T1000 (cell line): Measurements from ENCODE around the gene SENP8.

Source experiments
- DNase-seq: peaks from one replicate; lab custom pipeline; 2025; ENCODE audit warnings: mixed read lengths; lab: John Stamatoyannopoulos, UW

SENP8 gene

GRCh38 chr15:72113347-72114031 lies 4.7 kb upstream of the SENP8 start:
- DNase-seq: no peak

GRCh38 chr15:72116731-72117485 lies 1.3 kb upstream of the SENP8 start:
- DNase-seq: no peak

- peak; percentile 77 for DNase-seq
These were observed 652 bp upstream of the SENP8 start for GRCh38 chr15:72117486-72118016.

- DNase-seq: no peak
These were observed 6.0 kb downstream of the SENP8 start for GRCh38 chr15:72124218-72124617.

GRCh38 chr15:72127724-72128322 lies 9.6 kb downstream of the SENP8 start:
- DNase-seq: no peak

GRCh38 chr15:72128359-72128758 lies 10.2 kb downstream of the SENP8 start:
- DNase-seq: no peak

- no peak for DNase-seq
These were observed 12.1 kb downstream of the SENP8 start for GRCh38 chr15:72130272-72130671.

- no peak for DNase-seq
These were observed 13.7 kb downstream of the SENP8 start for GRCh38 chr15:72131922-72132321.

- DNase-seq: no peak
These were observed 15.0 kb downstream of the SENP8 start for GRCh38 chr15:72133211-72133610.

- DNase-seq: no peak
These were observed 17.5 kb downstream of the SENP8 start for GRCh38 chr15:72135719-72136118.

GRCh38 chr15:72136170-72137051 lies 18.2 kb downstream of the SENP8 start:
- no peak for DNase-seq

GRCh38 chr15:72139667-72140066 lies 21.5 kb downstream of the SENP8 start:
- no peak for DNase-seq

GRCh38 chr15:72140088-72140487 lies 21.9 kb downstream of the SENP8 start:
- no peak for DNase-seq

- DNase-seq: no peak
These were observed 23.2 kb downstream of the SENP8 start for GRCh38 chr15:72141171-72142084.

GRCh38 chr15:72146221-72146620 lies 28.0 kb downstream of the SENP8 start:
- DNase-seq: no peak

- no peak for DNase-seq
These were observed 28.7 kb downstream of the SENP8 start for GRCh38 chr15:72146934-72147333.

- no peak for DNase-seq
These were observed 29.2 kb downstream of the SENP8 start for GRCh38 chr15:72147418-72147817.

GRCh38 chr15:72153269-72154000 lies 35.2 kb downstream of the SENP8 start:
- no peak for DNase-seq

GRCh38 chr15:72154316-72154715 lies 36.1 kb downstream of the SENP8 start:
- DNase-seq: no peak

GRCh38 chr15:72155003-72155621 lies 36.9 kb downstream of the SENP8 start:
- DNase-seq: peak; percentile 3
